Measurements from ENCODE around the gene UNC5CL.

UNC5CL gene

GRCh38 chr6:41074692-41075436 lies 35.8 kb upstream of the UNC5CL start:
- no peak overlapping the region for H3K27ac ChIP-seq (ENCODE audit: low read length)
- DNase-seq (ENCODE audit: low read depth, low spot score) = no peak
- WGBS (ENCODE audit: insufficient coverage, insufficient read length) = no CpG with 5 or more reads among the region's 11 CpGs
- H3K27me3 ChIP-seq (ENCODE audit: control insufficient read depth, insufficient read depth, low read length) = no peaks in the 10 kb centered on the region
- H3K9me3 ChIP-seq (ENCODE audit: control insufficient read depth, insufficient read depth, low read length) = no peaks in the 10 kb centered on the region
- H3K36me3 ChIP-seq (ENCODE audit: control insufficient read depth, insufficient read depth, low read length) = peaks cover 5% of the 10 kb centered on the region; the same call in 1 of the 2 replicates
- no peaks in the 10 kb centered on the region for H3K4me1 ChIP-seq (ENCODE audit: control insufficient read depth, insufficient read depth, low read length)
- no peak overlapping the region for H3K4me3 ChIP-seq (ENCODE audit: low read length)

GRCh38 chr6:41073968-41074691 lies 35.1 kb upstream of the UNC5CL start:
- Histone ChIP-seq H3K9me3 (ENCODE audit: control insufficient read depth, insufficient read depth, low read length) (no peaks in the 10 kb centered on the region), H3K4me3 (ENCODE audit: low read length) (peak overlapping the region; percentile 53; the same call in 1 of the 2 replicates), H3K4me1 (ENCODE audit: control insufficient read depth, insufficient read depth, low read length) (no peaks in the 10 kb centered on the region), H3K36me3 (ENCODE audit: control insufficient read depth, insufficient read depth, low read length) (peaks cover 3% of the 10 kb centered on the region; the same call in 1 of the 2 replicates), H3K27ac (ENCODE audit: low read length) (no peak overlapping the region), H3K27me3 (ENCODE audit: control insufficient read depth, insufficient read depth, low read length) (no peaks in the 10 kb centered on the region)
- DNase-seq (ENCODE audit: low read depth, low spot score) = no peak
- no CpG with 5 or more reads among the region's 11 CpGs for WGBS (ENCODE audit: insufficient coverage, insufficient read length)

GRCh38 chr6:41073203-41073967 lies 34.4 kb upstream of the UNC5CL start:
- DNase-seq (ENCODE audit: low read depth, low spot score) = peak; percentile 47
- no peaks in the 10 kb centered on the region for H3K27me3 ChIP-seq (ENCODE audit: control insufficient read depth, insufficient read depth, low read length)
- peak overlapping the region; percentile 53 for H3K4me3 ChIP-seq (ENCODE audit: low read length)
- no peak overlapping the region for H3K27ac ChIP-seq (ENCODE audit: low read length)
- no peaks in the 10 kb centered on the region for H3K4me1 ChIP-seq (ENCODE audit: control insufficient read depth, insufficient read depth, low read length)
- WGBS (ENCODE audit: insufficient coverage, insufficient read length) = no CpG with 5 or more reads among the region's 74 CpGs
- H3K9me3 ChIP-seq (ENCODE audit: control insufficient read depth, insufficient read depth, low read length) = no peaks in the 10 kb centered on the region
- no peaks in the 10 kb centered on the region for H3K36me3 ChIP-seq (ENCODE audit: control insufficient read depth, insufficient read depth, low read length)

- Histone ChIP-seq H3K9me3 (ENCODE audit: control insufficient read depth, insufficient read depth, low read length) (no peaks in the 10 kb centered on the region), H3K27me3 (ENCODE audit: control insufficient read depth, insufficient read depth, low read length) (no peaks in the 10 kb centered on the region), H3K4me1 (ENCODE audit: control insufficient read depth, insufficient read depth, low read length) (no peaks in the 10 kb centered on the region), H3K27ac (ENCODE audit: low read length) (peak within 1 kb of the TSS; percentile 74), H3K36me3 (ENCODE audit: control insufficient read depth, insufficient read depth, low read length) (no peaks in the 10 kb centered on the region; the same call in 1 of the 2 replicates), H3K4me3 (ENCODE audit: low read length) (peak within 1 kb of the TSS; percentile 53)
- DNase-seq (ENCODE audit: low read depth, low spot score) = no peak
- no CpG with 5 or more reads among the region's 37 CpGs for WGBS (ENCODE audit: insufficient coverage, insufficient read length)
These were observed 33.8 kb upstream of the UNC5CL start, which contains the start of gene NFYA for GRCh38 chr6:41072836-41073202. Gene NFYA, plus strand, starts transcription at chr6:41072974. Its CDS starts 6,116 bp downstream, at chr6:41079090.

- Histone ChIP-seq H3K27ac (ENCODE audit: low read length) (peak within 1 kb of the TSS; percentile 74), H3K36me3 (ENCODE audit: control insufficient read depth, insufficient read depth, low read length) (peaks cover under 1% of the 10 kb centered on the region; the same call in 1 of the 2 replicates), H3K27me3 (ENCODE audit: control insufficient read depth, insufficient read depth, low read length) (no peaks in the 10 kb centered on the region), H3K4me1 (ENCODE audit: control insufficient read depth, insufficient read depth, low read length) (no peaks in the 10 kb centered on the region), H3K9me3 (ENCODE audit: control insufficient read depth, insufficient read depth, low read length) (no peaks in the 10 kb centered on the region), H3K4me3 (ENCODE audit: low read length) (peak within 1 kb of the TSS; percentile 53)
- WGBS (ENCODE audit: insufficient coverage, insufficient read length) = no CpG with 5 or more reads among the region's 63 CpGs
- peak; percentile 91 for DNase-seq (ENCODE audit: low read depth, low spot score)
These were observed 33.2 kb upstream of the UNC5CL start, which contains the start of gene OARD1 for GRCh38 chr6:41071923-41072835. Gene OARD1, minus strand, starts transcription at chr6:41072356. Its CDS starts 722 bp downstream, at chr6:41071634.

GRCh38 chr6:41071501-41071922 lies 32.5 kb upstream of the UNC5CL start:
- no peaks in the 10 kb centered on the region for H3K4me1 ChIP-seq (ENCODE audit: control insufficient read depth, insufficient read depth, low read length)
- H3K27ac ChIP-seq (ENCODE audit: low read length) = peak overlapping the region; percentile 74
- peak overlapping the region; percentile 53; the same call in 1 of the 2 replicates for H3K4me3 ChIP-seq (ENCODE audit: low read length)
- no peaks in the 10 kb centered on the region for H3K9me3 ChIP-seq (ENCODE audit: control insufficient read depth, insufficient read depth, low read length)
- DNase-seq (ENCODE audit: low read depth, low spot score) = no peak
- no peaks in the 10 kb centered on the region for H3K27me3 ChIP-seq (ENCODE audit: control insufficient read depth, insufficient read depth, low read length)
- WGBS (ENCODE audit: insufficient coverage, insufficient read length) = no CpG with 5 or more reads among the region's 16 CpGs
- peaks cover 2% of the 10 kb centered on the region; the same call in 1 of the 2 replicates for H3K36me3 ChIP-seq (ENCODE audit: control insufficient read depth, insufficient read depth, low read length)

- H3K27ac ChIP-seq (ENCODE audit: low read length) = no peak overlapping the region
- no peak for DNase-seq (ENCODE audit: low read depth, low spot score)
- no peaks in the 10 kb centered on the region for H3K9me3 ChIP-seq (ENCODE audit: control insufficient read depth, insufficient read depth, low read length)
- H3K4me1 ChIP-seq (ENCODE audit: control insufficient read depth, insufficient read depth, low read length) = no peaks in the 10 kb centered on the region
- no CpG with 5 or more reads among the region's 3 CpGs for WGBS (ENCODE audit: insufficient coverage, insufficient read length)
- H3K4me3 ChIP-seq (ENCODE audit: low read length) = no peak overlapping the region
- H3K27me3 ChIP-seq (ENCODE audit: control insufficient read depth, insufficient read depth, low read length) = no peaks in the 10 kb centered on the region
- peaks cover 2% of the 10 kb centered on the region; the same call in 1 of the 2 replicates for H3K36me3 ChIP-seq (ENCODE audit: control insufficient read depth, insufficient read depth, low read length)
These were observed 27.9 kb upstream of the UNC5CL start for GRCh38 chr6:41066867-41067304.

- H3K36me3 ChIP-seq (ENCODE audit: control insufficient read depth, insufficient read depth, low read length) = peaks cover 2% of the 10 kb centered on the region; the same call in 1 of the 2 replicates
- no peak overlapping the region for H3K4me3 ChIP-seq (ENCODE audit: low read length)
- H3K4me1 ChIP-seq (ENCODE audit: control insufficient read depth, insufficient read depth, low read length) = no peaks in the 10 kb centered on the region
- no peak overlapping the region for H3K27ac ChIP-seq (ENCODE audit: low read length)
- no peak for DNase-seq (ENCODE audit: low read depth, low spot score)
- H3K9me3 ChIP-seq (ENCODE audit: control insufficient read depth, insufficient read depth, low read length) = no peaks in the 10 kb centered on the region
- H3K27me3 ChIP-seq (ENCODE audit: control insufficient read depth, insufficient read depth, low read length) = no peaks in the 10 kb centered on the region
- no CpG with 5 or more reads among the region's 2 CpGs for WGBS (ENCODE audit: insufficient coverage, insufficient read length)
These were observed 26.6 kb upstream of the UNC5CL start for GRCh38 chr6:41065550-41066026.

GRCh38 chr6:41064841-41065240 lies 25.8 kb upstream of the UNC5CL start:
- DNase-seq (ENCODE audit: low read depth, low spot score) = no peak
- WGBS (ENCODE audit: insufficient coverage, insufficient read length) = no CpG with 5 or more reads among the region's 5 CpGs
- Histone ChIP-seq H3K9me3 (ENCODE audit: control insufficient read depth, insufficient read depth, low read length) (no peaks in the 10 kb centered on the region), H3K4me1 (ENCODE audit: control insufficient read depth, insufficient read depth, low read length) (no peaks in the 10 kb centered on the region), H3K27ac (ENCODE audit: low read length) (no peak overlapping the region), H3K4me3 (ENCODE audit: low read length) (no peak overlapping the region), H3K36me3 (ENCODE audit: control insufficient read depth, insufficient read depth, low read length) (peaks cover 2% of the 10 kb centered on the region; the same call in 1 of the 2 replicates), H3K27me3 (ENCODE audit: control insufficient read depth, insufficient read depth, low read length) (no peaks in the 10 kb centered on the region)

Measured in iPS DF 6.9 (cell line).